GM12878 (cell line): ENCODE results near the gene ASIC5. TPM values are rescaled to one million over a fixed set of nuclear protein-coding genes. Genes with fewer than 3 reads are reported as not detected.

ENCODE experiments used
- ATAC-seq: fragments of 200-7000 bp; cut with Tn5 transposase; 3 replicates; pipeline ENCODE4 v1.9.1; 2020; ENCODE audit warnings: mild to moderate bottlenecking, moderate library complexity
- BruUV-seq: library from RNA; stranded (reverse); fragments of 400-500 nt; replicated peaks from 2 replicates; lab custom pipeline; 2021; lab: Mats Ljungman, UMichigan
- CTCF ChIA-PET: fragments of 300-600 bp; sonication (Branson Sonifier 250); formaldehyde crosslinking; extraction: SDS; loops from one replicate; lab custom pipeline; 2021; ENCODE audit warnings: inconsistent platforms; lab: Yijun Ruan, JAX
- POLR2A ChIA-PET: fragments of 350-600 bp; formaldehyde crosslinking; extraction: SDS; loops from one replicate; lab custom pipeline; 2021; ENCODE audit warnings: inconsistent platforms; lab: Charles Lee
- RAD21 ChIA-PET: fragments of 300-600 bp; sonication (Branson Sonifier 250); formaldehyde crosslinking; loops from one replicate; lab custom pipeline; 2023; ENCODE audit warnings: antibody characterized with exemption; ENCODE audit not compliant: unreplicated experiment; lab: Charles Lee
- SMC1A ChIA-PET: fragments of 300-600 bp; sonication (Branson Sonifier 250); formaldehyde crosslinking; loops from one replicate; lab custom pipeline; 2023; ENCODE audit not compliant: unreplicated experiment, uncharacterized antibody; lab: Charles Lee
- DNase-seq: peaks from one replicate; pipeline ENCODE4 v3.0.0-alpha.2; 2011; ENCODE audit warnings: low read depth, low spot score
- FAIRE-seq: peaks from 3 replicates; lab custom pipeline; 2011; peaks lifted over from hg19 to GRCh38; lab: Jason Lieb, UNC
- H2AFZ ChIP-seq: 2 replicates; pipeline ENCODE4 v1.6.0; 2011; ENCODE audit warnings: low read depth, low read length, control low read depth; ENCODE audit not compliant: control insufficient read depth
- H3K27ac ChIP-seq: 2 replicates; pipeline ENCODE4 v1.5.1; 2011; ENCODE audit warnings: control low read depth; ENCODE audit not compliant: control insufficient read depth, insufficient read depth
- H3K27me3 ChIP-seq, 2 experiments: replicated peaks in 1 of 2; 2 replicates each; pipeline versions ENCODE4 v1.6.0 to v1.6.1; 2011; ENCODE audit warnings: low read length in 1 of 2; ENCODE audit not compliant: control insufficient read depth in 2 of 2, insufficient read depth in 2 of 2
- H3K36me3 ChIP-seq, 2 experiments: 2 replicates each; pipeline ENCODE4 v1.5.1; 2011; ENCODE audit warnings: low read length in 1 of 2; ENCODE audit not compliant: control insufficient read depth in 2 of 2, insufficient read depth in 2 of 2
- H3K4me1 ChIP-seq: 2 replicates; pipeline ENCODE4 v1.6.1; 2011; ENCODE audit warnings: mild to moderate bottlenecking, low read length, moderate library complexity, mixed read lengths; ENCODE audit not compliant: control insufficient read depth, insufficient read depth
- H3K4me2 ChIP-seq: 2 replicates; pipeline ENCODE4 v1.6.0; 2011; ENCODE audit warnings: control low read depth; ENCODE audit not compliant: control insufficient read depth, insufficient read depth
- H3K4me3 ChIP-seq: fragments of 200-600 bp; sonication (generic); 2 replicates; pipeline ENCODE4 v1.5.1; 2016
- H3K79me2 ChIP-seq: 2 replicates; pipeline ENCODE4 v1.6.0; 2011; ENCODE audit warnings: low read length; ENCODE audit not compliant: control insufficient read depth, insufficient read depth
- H3K9ac ChIP-seq: 2 replicates; pipeline ENCODE4 v1.8.0; 2011; ENCODE audit warnings: low read length, control low read depth, mixed read lengths; ENCODE audit not compliant: control insufficient read depth, insufficient read depth
- H3K9me3 ChIP-seq: replicated peaks from 3 replicates; pipeline ENCODE4 v1.5.1; 2011; ENCODE audit warnings: mild to moderate bottlenecking, low read length; ENCODE audit not compliant: control insufficient read depth, insufficient read depth
- H4K20me1 ChIP-seq: 2 replicates; pipeline ENCODE4 v1.6.0; 2011; ENCODE audit not compliant: control insufficient read depth, insufficient read depth
- CBFB ChIP-seq: IDR thresholded peaks from 2 replicates; pipeline ENCODE4 v1.6.1; 2016; ENCODE audit warnings: antibody characterized with exemption, low read depth
- CEBPZ ChIP-seq: fragments of 150-350 bp; IDR thresholded peaks from 2 replicates; pipeline ENCODE4 v1.6.1; 2016; ENCODE audit warnings: low read depth, low read length
- DPF2 ChIP-seq: fragments of 450-650 bp; IDR thresholded peaks from 2 replicates; pipeline ENCODE4 v1.6.1; 2017; ENCODE audit warnings: mild to moderate bottlenecking
- PKNOX1 ChIP-seq: fragments of 450-650 bp; IDR thresholded peaks from 2 replicates; pipeline ENCODE4 v1.6.1; 2016; ENCODE audit warnings: mild to moderate bottlenecking
- YBX1 ChIP-seq: fragments of 450-650 bp; IDR thresholded peaks from 2 replicates; pipeline ENCODE4 v1.6.1; 2016; ENCODE audit warnings: antibody characterized with exemption
- WGBS: methylation state at CpG from one replicate; pipeline ENCODE4 v1.1.6; 2016; ENCODE audit warnings: low lambda C conversion rate; ENCODE audit not compliant: insufficient replicate concordance, insufficient coverage; ENCODE audit errors: missing lambda C conversion rate; 5-methylcytosine and 5-hydroxymethylcytosine counted together
- in situ Hi-C: fragments of 300-500 bp; cut with MboI; formaldehyde crosslinking; loops from 9 replicates; pipeline ENCODE4 v1.14.3; 2018; ENCODE audit warnings: mixed read lengths
- intact Hi-C: fragments of 100-400 bp; cut with micrococcal nuclease; formaldehyde crosslinking; loops from one replicate; pipeline ENCODE4 v1.14.2; 2022; ENCODE audit not compliant: unreplicated experiment
- polyA plus RNA-seq, 11 experiments: library from polyadenylated mRNA; depleted of rRNA in 4 of 11; unstranded in 6 of 11; stranded (reverse) in 5 of 11; fragments of >200 nt; fragmentation: Nextera tagmentation in 4 of 11; fragmentation: Illumina TruSeq in 1 of 11; extraction: Ambion mirVana in 4 of 11; extraction: Trizol in 1 of 11; gene quantifications; 1 replicate in 1 of 11; 2 replicates in 10 of 11; pipeline versions ENCODE4 v1.2.1 to v1.2.3, GENCODE V29; 2011 to 2016; ENCODE audit warnings: inconsistent platforms in 2 of 11, missing spikeins in 2 of 11, low read depth in 1 of 11
- total RNA-seq, 4 experiments: library from RNA; depleted of rRNA in 3 of 4; stranded (reverse); fragments of >200 nt in 3 of 4; fragmentation: Illumina TruSeq in 1 of 4; extraction: Trizol in 1 of 4; gene quantifications; 2 replicates each; pipeline versions ENCODE4 v1.2.1 to v1.2.3, GENCODE V29; 2013 to 2021
- TF ChIP-seq, protein P1 (sequence below): fragments of 450-650 bp; IDR thresholded peaks from 2 replicates; pipeline ENCODE4 v1.6.1; 2017; ENCODE audit warnings: mild to moderate bottlenecking, moderate library complexity
- TF ChIP-seq, protein P2 (sequence below): IDR thresholded peaks from 2 replicates; pipeline ENCODE4 v1.6.1; 2011; ENCODE audit warnings: borderline replicate concordance, low read depth, mild to moderate bottlenecking, moderate library complexity, low read length; ENCODE audit not compliant: insufficient read depth, poor library complexity, severe bottlenecking

Gene ASIC5
- total and polyA plus RNA-seq, 10 of the 15 experiments (the other 5 are each of a cell fraction or from before 2014, with no cell fraction given), result not detected

- TF ChIP-seq, protein P1, sequence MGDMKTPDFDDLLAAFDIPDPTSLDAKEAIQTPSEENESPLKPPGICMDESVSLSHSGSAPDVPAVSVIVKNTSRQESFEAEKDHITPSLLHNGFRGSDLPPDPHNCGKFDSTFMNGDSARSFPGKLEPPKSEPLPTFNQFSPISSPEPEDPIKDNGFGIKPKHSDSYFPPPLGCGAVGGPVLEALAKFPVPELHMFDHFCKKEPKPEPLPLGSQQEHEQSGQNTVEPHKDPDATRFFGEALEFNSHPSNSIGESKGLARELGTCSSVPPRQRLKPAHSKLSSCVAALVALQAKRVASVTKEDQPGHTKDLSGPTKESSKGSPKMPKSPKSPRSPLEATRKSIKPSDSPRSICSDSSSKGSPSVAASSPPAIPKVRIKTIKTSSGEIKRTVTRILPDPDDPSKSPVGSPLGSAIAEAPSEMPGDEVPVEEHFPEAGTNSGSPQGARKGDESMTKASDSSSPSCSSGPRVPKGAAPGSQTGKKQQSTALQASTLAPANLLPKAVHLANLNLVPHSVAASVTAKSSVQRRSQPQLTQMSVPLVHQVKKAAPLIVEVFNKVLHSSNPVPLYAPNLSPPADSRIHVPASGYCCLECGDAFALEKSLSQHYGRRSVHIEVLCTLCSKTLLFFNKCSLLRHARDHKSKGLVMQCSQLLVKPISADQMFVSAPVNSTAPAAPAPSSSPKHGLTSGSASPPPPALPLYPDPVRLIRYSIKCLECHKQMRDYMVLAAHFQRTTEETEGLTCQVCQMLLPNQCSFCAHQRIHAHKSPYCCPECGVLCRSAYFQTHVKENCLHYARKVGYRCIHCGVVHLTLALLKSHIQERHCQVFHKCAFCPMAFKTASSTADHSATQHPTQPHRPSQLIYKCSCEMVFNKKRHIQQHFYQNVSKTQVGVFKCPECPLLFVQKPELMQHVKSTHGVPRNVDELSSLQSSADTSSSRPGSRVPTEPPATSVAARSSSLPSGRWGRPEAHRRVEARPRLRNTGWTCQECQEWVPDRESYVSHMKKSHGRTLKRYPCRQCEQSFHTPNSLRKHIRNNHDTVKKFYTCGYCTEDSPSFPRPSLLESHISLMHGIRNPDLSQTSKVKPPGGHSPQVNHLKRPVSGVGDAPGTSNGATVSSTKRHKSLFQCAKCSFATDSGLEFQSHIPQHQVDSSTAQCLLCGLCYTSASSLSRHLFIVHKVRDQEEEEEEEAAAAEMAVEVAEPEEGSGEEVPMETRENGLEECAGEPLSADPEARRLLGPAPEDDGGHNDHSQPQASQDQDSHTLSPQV, result no peak
- no peak for TF ChIP-seq CBFB
These were observed 17.8 kb upstream of the ASIC5 start (continued) for GRCh38 chr4:155883895-155884294.

DNA sequence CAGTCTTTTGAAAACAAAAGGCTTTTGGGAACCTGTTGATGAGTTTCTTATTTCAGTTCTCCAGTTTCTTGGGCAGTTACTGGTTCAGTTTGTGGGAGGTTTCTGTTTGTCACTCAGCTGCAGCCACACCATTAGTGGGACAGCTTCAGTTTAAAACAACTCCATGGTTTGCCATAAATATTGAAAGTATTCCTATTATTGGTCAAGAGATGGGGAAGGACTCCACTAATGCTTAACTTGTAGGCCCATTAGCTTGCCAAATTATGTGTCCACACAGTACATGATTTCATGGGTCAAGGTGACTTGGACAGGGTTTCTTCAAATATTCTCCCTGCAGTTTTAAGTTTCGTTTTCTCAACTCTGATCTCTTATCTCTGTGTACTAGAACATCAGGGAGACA is 15.5 kb upstream of the ASIC5 start:
- no peaks in the 10 kb centered on the region for H3K4me1 ChIP-seq
- BruUV-seq, result no TSS peak
- ChIA-PET CTCF (interaction anchor here (1.1 to 1.3 kb wide), 2 partner anchors 14 to 72 kb away, joined by 3 to 4 read pairs; partner anchors contain the start of gene CTSO), POLR2A (interaction anchor here (1.4 to 2.0 kb wide), 3 partner anchors 8 to 27 kb away, joined by 3 to 7 read pairs (median 3); no protein-coding TSS in a partner anchor), SMC1A (interaction anchor here (0.9 to 2.0 kb wide), 9 partner anchors 8 to 71 kb away, joined by 3 to 12 read pairs (median 5); partner anchors contain the start of gene TDO2), RAD21 (interaction anchor here (0.8 to 2.3 kb wide), 4 partner anchors 8 to 81 kb away, joined by 3 to 14 read pairs (median 4); partner anchors contain the start of gene CTSO)
- peak overlapping the region; percentile 42; the same call in 1 of the 2 replicates for H3K4me2 ChIP-seq
- no peaks in the 10 kb centered on the region for H4K20me1 ChIP-seq
- intact Hi-C loops (no loop called here), in situ Hi-C loops (no loop called here)
- H3K9ac ChIP-seq, result no peak overlapping the region
- FAIRE-seq, result peak; percentile 75
- no peaks in the 10 kb centered on the region; the same call in 2 of the 3 replicates for H3K9me3 ChIP-seq
- H3K79me2 ChIP-seq, result no peaks in the 10 kb centered on the region
- H2AFZ ChIP-seq, result peak overlapping the region; percentile 4; the same call in 1 of the 2 replicates
- DNase-seq, result peak; percentile 30
- H3K36me3 ChIP-seq, result no peaks in the 10 kb centered on the region
- H3K27me3 ChIP-seq, result no peaks in the 10 kb centered on the region
- 0% methylated on average over 1 of the region's 1 CpG for WGBS
- no peak overlapping the region for H3K27ac ChIP-seq
- peak; percentile 76 for ATAC-seq
- no peak overlapping the region for H3K4me3 ChIP-seq
- no peak for TF ChIP-seq CEBPZ
- TF ChIP-seq PKNOX1, result peak; percentile 45
- TF ChIP-seq, protein P2, sequence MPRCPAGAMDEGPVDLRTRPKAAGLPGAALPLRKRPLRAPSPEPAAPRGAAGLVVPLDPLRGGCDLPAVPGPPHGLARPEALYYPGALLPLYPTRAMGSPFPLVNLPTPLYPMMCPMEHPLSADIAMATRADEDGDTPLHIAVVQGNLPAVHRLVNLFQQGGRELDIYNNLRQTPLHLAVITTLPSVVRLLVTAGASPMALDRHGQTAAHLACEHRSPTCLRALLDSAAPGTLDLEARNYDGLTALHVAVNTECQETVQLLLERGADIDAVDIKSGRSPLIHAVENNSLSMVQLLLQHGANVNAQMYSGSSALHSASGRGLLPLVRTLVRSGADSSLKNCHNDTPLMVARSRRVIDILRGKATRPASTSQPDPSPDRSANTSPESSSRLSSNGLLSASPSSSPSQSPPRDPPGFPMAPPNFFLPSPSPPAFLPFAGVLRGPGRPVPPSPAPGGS, result no peak
- 0 out of 2 replicates have a peak, but pooled peaks have one; percentile 23 for TF ChIP-seq DPF2
- no peak for TF ChIP-seq YBX1
